ENCODE measurements around the gene DCXR.

Gene DCXR

DNA sequence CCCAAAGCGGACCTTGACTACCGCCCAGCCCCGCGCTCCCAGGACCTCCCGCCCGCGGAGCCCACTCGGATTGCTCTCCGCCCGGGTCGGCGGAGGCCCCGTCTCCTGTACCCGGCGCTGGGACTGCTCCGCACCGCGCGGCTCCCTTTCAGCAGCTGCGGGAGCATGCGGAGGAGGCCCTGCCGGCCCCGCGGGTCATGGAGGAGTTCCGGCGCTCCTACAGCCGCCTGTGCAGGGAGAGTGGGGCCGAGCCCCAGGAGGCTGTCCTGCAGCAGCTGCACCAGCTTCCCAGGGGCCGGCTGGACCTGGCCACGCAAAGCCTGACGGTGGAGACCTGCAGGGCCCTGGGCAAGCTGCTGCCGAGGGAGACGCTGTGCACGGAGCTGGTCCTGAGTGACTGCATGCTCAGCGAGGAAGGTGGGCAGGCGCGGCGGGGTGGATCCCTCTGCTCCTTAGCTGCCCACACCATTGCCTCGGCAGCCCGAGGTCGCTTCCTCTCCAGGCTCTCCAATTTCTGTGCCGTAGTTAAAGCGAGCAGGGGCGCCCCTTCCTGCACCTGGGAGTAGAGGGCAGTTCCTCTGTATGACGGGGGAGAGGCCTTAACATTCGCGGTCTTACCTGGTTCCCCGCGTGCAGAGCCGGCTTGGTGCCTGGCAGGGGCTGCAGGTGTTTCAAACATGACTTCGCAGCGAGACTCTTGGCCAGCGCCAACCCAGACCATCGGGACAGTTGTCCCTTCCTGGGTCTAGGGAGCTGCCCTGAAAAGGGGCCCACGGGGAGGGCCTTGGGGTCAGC, 13.9 kb downstream of the DCXR start (continued):
- TF ChIP-seq ZNF549 (tag by site-specific recombination; IDR thresholded peaks at IDR 0.05) = no peak
- peak; percentile 35; the same call in 1 of the 2 replicates for TF ChIP-seq SP7 (tag by site-specific recombination; IDR thresholded peaks at IDR 0.05)

DNA sequence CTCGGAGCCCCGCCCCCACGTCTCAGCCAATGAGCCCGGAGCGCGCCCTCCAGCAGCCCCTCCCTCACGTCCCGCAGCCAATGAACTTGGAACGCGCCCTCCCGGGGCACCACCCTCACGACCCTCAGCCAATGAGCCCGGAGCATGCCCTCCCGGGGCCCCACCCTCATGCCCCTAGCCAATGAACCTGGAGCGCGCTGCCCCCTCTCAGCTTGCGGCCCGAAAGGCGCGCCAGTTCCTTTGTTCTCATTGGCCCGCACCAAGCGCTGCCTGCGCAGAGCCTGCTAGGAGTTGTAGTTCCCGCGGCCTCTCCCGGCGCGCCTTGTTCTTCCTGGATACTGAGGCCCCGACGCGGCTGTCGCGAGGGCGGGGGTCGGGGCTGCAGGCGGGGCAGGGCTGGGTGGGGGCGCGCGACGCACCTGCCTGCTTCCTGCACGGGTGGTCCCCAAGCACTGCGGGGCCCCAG, 14.5 kb downstream of the DCXR start, which contains the start of gene LRRC45:
TSS of gene LRRC45 (plus strand) at position 325 of the 466 bp plus-strand sequence. CDS start 339 bp downstream, outside the sequence.
- Histone ChIP-seq H3K4me1 (ENCODE audit: control insufficient read depth, insufficient read depth, low read length) (peaks cover 11% of the 10 kb centered on the region), H3K4me3 (ENCODE audit: low read depth, low read length) (peak within 1 kb of the TSS; percentile 95), H3K9me3 (ENCODE audit: control insufficient read depth, insufficient read depth, low read depth, low read length) (no peaks in the 10 kb centered on the region), H3K36me3 (ENCODE audit: control insufficient read depth in 2 of 2, insufficient read depth in 1 of 2, low read length in 2 of 2) (peaks cover 0 to 53% of the 10 kb centered on the region in 2 experiments; a peak in 2 of 3 replicates), H3K27ac (ENCODE audit: extremely low read depth, low read depth, low read length) (peak within 1 kb of the TSS; percentile 94)
- CTCF ChIA-PET = interaction anchor here (0.5 to 7.6 kb wide), 9 partner anchors 8 to 1054 kb away, joined by 3 to 105 read pairs (median 4); partner anchors contain the start of genes DCXR, NOTUM and RAC3
- TF ChIP-seq ZNF843 (tag by site-specific recombination; IDR thresholded peaks at IDR 0.05) = no peak
- peak; percentile 47 for TF ChIP-seq GLIS2 (tag by site-specific recombination; IDR thresholded peaks at IDR 0.05)
- TF ChIP-seq ZNF76 (tag by site-specific recombination; IDR thresholded peaks at IDR 0.05; ENCODE audit: borderline replicate concordance, low read depth) = peak; percentile 93
- peak; percentile 53; the same call in 1 of the 2 replicates for TF ChIP-seq KLF8 (tag by site-specific recombination; IDR thresholded peaks at IDR 0.05)
- no peak for TF ChIP-seq ZNF335 (tag by site-specific recombination; conservative IDR thresholded peaks at IDR 0.05)
- peak; percentile 99 for TF ChIP-seq SP3 (tag by site-specific recombination; IDR thresholded peaks at IDR 0.05)
- TF ChIP-seq KLF10 (tag by site-specific recombination; IDR thresholded peaks at IDR 0.05) = peak; percentile 93
- TF ChIP-seq GLIS1 (tag by site-specific recombination; IDR thresholded peaks at IDR 0.05) = peak; percentile 47; the same call in 1 of the 2 replicates
- peak; percentile 100 for TF ChIP-seq SP2 (tag by site-specific recombination; IDR thresholded peaks at IDR 0.05)
- TF ChIP-seq, protein P1, sequence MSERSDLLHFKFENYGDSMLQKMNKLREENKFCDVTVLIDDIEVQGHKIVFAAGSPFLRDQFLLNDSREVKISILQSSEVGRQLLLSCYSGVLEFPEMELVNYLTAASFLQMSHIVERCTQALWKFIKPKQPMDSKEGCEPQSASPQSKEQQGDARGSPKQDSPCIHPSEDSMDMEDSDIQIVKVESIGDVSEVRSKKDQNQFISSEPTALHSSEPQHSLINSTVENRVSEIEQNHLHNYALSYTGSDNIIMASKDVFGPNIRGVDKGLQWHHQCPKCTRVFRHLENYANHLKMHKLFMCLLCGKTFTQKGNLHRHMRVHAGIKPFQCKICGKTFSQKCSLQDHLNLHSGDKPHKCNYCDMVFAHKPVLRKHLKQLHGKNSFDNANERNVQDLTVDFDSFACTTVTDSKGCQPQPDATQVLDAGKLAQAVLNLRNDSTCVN (tag by site-specific recombination; optimal IDR thresholded peaks at IDR 0.05) = peak; percentile 83
- no peak for TF ChIP-seq MZF1 (tag by site-specific recombination; IDR thresholded peaks at IDR 0.05; ENCODE audit: borderline replicate concordance)
- POLR2A ChIA-PET = interaction anchor here (0.6 to 5.1 kb wide), 34 partner anchors 8 to 320 kb away, joined by 3 to 61 read pairs (median 5); partner anchors contain the start of genes DCXR, FASN, MCRIP1 and MRPL12

- Histone ChIP-seq H3K4me3 (ENCODE audit: low read depth, low read length) (peak within 1 kb of the TSS; percentile 95), H3K4me1 (ENCODE audit: control insufficient read depth, insufficient read depth, low read length) (peaks cover 11% of the 10 kb centered on the region), H3K36me3 (ENCODE audit: control insufficient read depth in 2 of 2, insufficient read depth in 1 of 2, low read length in 2 of 2) (peaks cover 0 to 47% of the 10 kb centered on the region in 2 experiments; a peak in 2 of 3 replicates), H3K27ac (ENCODE audit: extremely low read depth, low read depth, low read length) (peak within 1 kb of the TSS; percentile 94), H3K9me3 (ENCODE audit: control insufficient read depth, insufficient read depth, low read depth, low read length) (no peaks in the 10 kb centered on the region)
- ChIA-PET POLR2A (interaction anchor here (0.6 to 5.1 kb wide), 35 partner anchors 8 to 319 kb away, joined by 3 to 61 read pairs (median 5); partner anchors contain the start of genes DCXR, FASN, MCRIP1 and MRPL12), CTCF (interaction anchor here (0.5 to 7.6 kb wide), 19 partner anchors 8 to 1054 kb away, joined by 3 to 105 read pairs (median 4); partner anchors contain the start of genes DCXR, NOTUM and RAC3)
- TF ChIP-seq GLIS1 (tag by site-specific recombination; IDR thresholded peaks at IDR 0.05) = no peak
- no peak for TF ChIP-seq SP2 (tag by site-specific recombination; IDR thresholded peaks at IDR 0.05)
- TF ChIP-seq ZNF654 (tag by site-specific recombination; IDR thresholded peaks at IDR 0.05; ENCODE audit: low read depth) = no peak
- TF ChIP-seq, protein P2, sequence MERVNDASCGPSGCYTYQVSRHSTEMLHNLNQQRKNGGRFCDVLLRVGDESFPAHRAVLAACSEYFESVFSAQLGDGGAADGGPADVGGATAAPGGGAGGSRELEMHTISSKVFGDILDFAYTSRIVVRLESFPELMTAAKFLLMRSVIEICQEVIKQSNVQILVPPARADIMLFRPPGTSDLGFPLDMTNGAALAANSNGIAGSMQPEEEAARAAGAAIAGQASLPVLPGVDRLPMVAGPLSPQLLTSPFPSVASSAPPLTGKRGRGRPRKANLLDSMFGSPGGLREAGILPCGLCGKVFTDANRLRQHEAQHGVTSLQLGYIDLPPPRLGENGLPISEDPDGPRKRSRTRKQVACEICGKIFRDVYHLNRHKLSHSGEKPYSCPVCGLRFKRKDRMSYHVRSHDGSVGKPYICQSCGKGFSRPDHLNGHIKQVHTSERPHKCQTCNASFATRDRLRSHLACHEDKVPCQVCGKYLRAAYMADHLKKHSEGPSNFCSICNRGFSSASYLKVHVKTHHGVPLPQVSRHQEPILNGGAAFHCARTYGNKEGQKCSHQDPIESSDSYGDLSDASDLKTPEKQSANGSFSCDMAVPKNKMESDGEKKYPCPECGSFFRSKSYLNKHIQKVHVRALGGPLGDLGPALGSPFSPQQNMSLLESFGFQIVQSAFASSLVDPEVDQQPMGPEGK (tag by site-specific recombination; IDR thresholded peaks at IDR 0.05) = peak; percentile 75; the same call in 1 of the 2 replicates
- TF ChIP-seq ZXDB (tag by site-specific recombination; IDR thresholded peaks at IDR 0.05) = peak; percentile 76
- peak; percentile 98 for TF ChIP-seq ZNF600 (tag by site-specific recombination; IDR thresholded peaks at IDR 0.05)
- no peak for TF ChIP-seq GLI2 (tag by site-specific recombination; IDR thresholded peaks at IDR 0.05; ENCODE audit: borderline replicate concordance, low read depth)
- peak; percentile 29; the same call in 1 of the 2 replicates for TF ChIP-seq TSHZ1 (tag by site-specific recombination; IDR thresholded peaks at IDR 0.05; ENCODE audit: borderline replicate concordance)
These were observed 15.1 kb downstream of the DCXR start, which contains the start of gene CENPX for GRCh38 chr17:82022310-82022980. CENPX (minus strand) TSS chr17:82022878; CDS start chr17:82022861, 17 bp downstream.
